ENCODE data around the gene XRCC4.

XRCC4 gene

GRCh38 chr5:83049370-83049885 lies 27.9 kb upstream of the XRCC4 start:
- Histone ChIP-seq H3K79me1 (ENCODE audit: low read depth, low read length) (no peaks in the 10 kb centered on the region), H3K14ac (ENCODE audit: low read length) (no peak overlapping the region), H3K9ac (ENCODE audit: low read depth, low read length, poor library complexity) (no peak overlapping the region), H3K4me1 (ENCODE audit: control insufficient read depth in 2 of 2, insufficient read depth in 1 of 2, low read depth in 1 of 2, low read length in 2 of 2) (no peaks in the 10 kb centered on the region), H3K27me3 (ENCODE audit: control insufficient read depth in 3 of 3, insufficient read depth in 3 of 3, low read depth in 1 of 3, low read length in 3 of 3) (no peaks in the 10 kb centered on the region), H3K23ac (ENCODE audit: low read depth, low read length, poor library complexity) (no peak overlapping the region), H2BK12ac (ENCODE audit: low read length) (no peak overlapping the region), H2BK5ac (ENCODE audit: low read length) (no peak overlapping the region), H3K27ac (replicated peaks; ENCODE audit: low read length) (no peak overlapping the region), H3K4me2 (ENCODE audit: insufficient read depth, low read length, poor library complexity, severe bottlenecking) (no peak overlapping the region), H2AFZ (ENCODE audit: low read length) (no peak overlapping the region), H4K8ac (ENCODE audit: low read depth, low read length) (no peak overlapping the region), H2BK120ac (ENCODE audit: low read depth, low read length) (no peak overlapping the region), H3K4ac (ENCODE audit: low read length) (no peak overlapping the region), H3K9me3 (replicated peaks in 1 of 2; ENCODE audit: control insufficient read depth in 2 of 2, insufficient read depth in 1 of 2, low read depth in 1 of 2, low read length in 2 of 2) (peaks cover 0 to 3% of the 10 kb centered on the region in 2 donors), H2BK15ac (ENCODE audit: low read length) (no peak overlapping the region), H4K91ac (ENCODE audit: low read depth, low read length, poor library complexity) (no peak overlapping the region), H2AK5ac (ENCODE audit: low read depth, low read length) (no peak overlapping the region), H3K18ac (ENCODE audit: low read length) (no peak overlapping the region), H3K36me3 (replicated peaks in 1 of 2; ENCODE audit: control insufficient read depth in 2 of 2, insufficient read depth in 2 of 2, low read length in 2 of 2) (peaks cover 5 to 47% of the 10 kb centered on the region in 2 donors), H3K4me3 (ENCODE audit: low read length in 2 of 2) (no peak overlapping the region)
- DNase-seq (ENCODE audit: low spot score), result no peak
- WGBS, 2 donors (ENCODE audit: extremely low coverage in 2 of 2, insufficient read length in 2 of 2, insufficient replicate concordance in 1 of 2), result no CpG with 5 or more reads among the region's 3 CpGs

- Histone ChIP-seq H4K8ac (ENCODE audit: low read depth, low read length) (no peak overlapping the region), H2BK12ac (ENCODE audit: low read length) (no peak overlapping the region), H3K36me3 (replicated peaks in 1 of 2; ENCODE audit: control insufficient read depth in 2 of 2, insufficient read depth in 2 of 2, low read length in 2 of 2) (peaks cover 7 to 61% of the 10 kb centered on the region in 2 donors), H3K27me3 (ENCODE audit: control insufficient read depth in 3 of 3, insufficient read depth in 3 of 3, low read depth in 1 of 3, low read length in 3 of 3) (no peaks in the 10 kb centered on the region), H3K18ac (ENCODE audit: low read length) (no peak overlapping the region), H3K9ac (ENCODE audit: low read depth, low read length, poor library complexity) (no peak overlapping the region), H3K4me1 (ENCODE audit: control insufficient read depth in 2 of 2, insufficient read depth in 1 of 2, low read depth in 1 of 2, low read length in 2 of 2) (no peaks in the 10 kb centered on the region), H3K4me2 (ENCODE audit: insufficient read depth, low read length, poor library complexity, severe bottlenecking) (no peak overlapping the region), H4K91ac (ENCODE audit: low read depth, low read length, poor library complexity) (no peak overlapping the region), H3K14ac (ENCODE audit: low read length) (no peak overlapping the region), H3K9me3 (replicated peaks in 1 of 2; ENCODE audit: control insufficient read depth in 2 of 2, insufficient read depth in 1 of 2, low read depth in 1 of 2, low read length in 2 of 2) (peaks cover 0 to 3% of the 10 kb centered on the region in 2 donors), H3K27ac (replicated peaks; ENCODE audit: low read length) (no peak overlapping the region), H2AFZ (ENCODE audit: low read length) (no peak overlapping the region), H2BK15ac (ENCODE audit: low read length) (no peak overlapping the region), H3K4me3 (ENCODE audit: low read length in 2 of 2) (no peak overlapping the region), H2BK120ac (ENCODE audit: low read depth, low read length) (no peak overlapping the region), H3K4ac (ENCODE audit: low read length) (no peak overlapping the region), H3K23ac (ENCODE audit: low read depth, low read length, poor library complexity) (no peak overlapping the region), H2BK5ac (ENCODE audit: low read length) (no peak overlapping the region), H2AK5ac (ENCODE audit: low read depth, low read length) (no peak overlapping the region), H3K79me1 (ENCODE audit: low read depth, low read length) (no peaks in the 10 kb centered on the region)
- no peak for DNase-seq (ENCODE audit: low spot score)
- WGBS, 2 donors (ENCODE audit: extremely low coverage in 2 of 2, insufficient read length in 2 of 2, insufficient replicate concordance in 1 of 2), result no CpG with 5 or more reads among the region's 4 CpGs
These were observed 26.5 kb upstream of the XRCC4 start for GRCh38 chr5:83050723-83051340.

GRCh38 chr5:83055166-83055565 lies 22.2 kb upstream of the XRCC4 start:
- H3K4me2 ChIP-seq (ENCODE audit: insufficient read depth, low read length, poor library complexity, severe bottlenecking), result no peak overlapping the region
- H3K23ac ChIP-seq (ENCODE audit: low read depth, low read length, poor library complexity), result no peak overlapping the region
- H3K4me1 ChIP-seq (ENCODE audit: control insufficient read depth in 2 of 2, insufficient read depth in 1 of 2, low read depth in 1 of 2, low read length in 2 of 2), result no peaks in the 10 kb centered on the region
- no peak overlapping the region for H2BK12ac ChIP-seq (ENCODE audit: low read length)
- no peak overlapping the region for H3K4ac ChIP-seq (ENCODE audit: low read length)
- H3K14ac ChIP-seq (ENCODE audit: low read length), result no peak overlapping the region
- H3K4me3 ChIP-seq (ENCODE audit: low read length in 2 of 2), result no peak overlapping the region
- H2AK5ac ChIP-seq (ENCODE audit: low read depth, low read length), result no peak overlapping the region
- no peak overlapping the region for H4K8ac ChIP-seq (ENCODE audit: low read depth, low read length)
- H3K27ac ChIP-seq (replicated peaks; ENCODE audit: low read length), result no peak overlapping the region
- H2BK15ac ChIP-seq (ENCODE audit: low read length), result no peak overlapping the region
- H3K36me3 ChIP-seq (replicated peaks in 1 of 2; ENCODE audit: control insufficient read depth in 2 of 2, insufficient read depth in 2 of 2, low read length in 2 of 2), result peaks cover 8 to 97% of the 10 kb centered on the region in 2 donors
- no CpG with 5 or more reads among the region's 2 CpGs for WGBS, 2 donors (ENCODE audit: extremely low coverage in 2 of 2, insufficient read length in 2 of 2, insufficient replicate concordance in 1 of 2)
- no peaks in the 10 kb centered on the region for H3K27me3 ChIP-seq (ENCODE audit: control insufficient read depth in 3 of 3, insufficient read depth in 3 of 3, low read depth in 1 of 3, low read length in 3 of 3)
- H3K18ac ChIP-seq (ENCODE audit: low read length), result no peak overlapping the region
- H4K91ac ChIP-seq (ENCODE audit: low read depth, low read length, poor library complexity), result no peak overlapping the region
- peaks cover 0 to 3% of the 10 kb centered on the region in 2 donors for H3K9me3 ChIP-seq (replicated peaks in 1 of 2; ENCODE audit: control insufficient read depth in 2 of 2, insufficient read depth in 1 of 2, low read depth in 1 of 2, low read length in 2 of 2)
- no peak for DNase-seq (ENCODE audit: low spot score)
- H3K79me1 ChIP-seq (ENCODE audit: low read depth, low read length), result no peaks in the 10 kb centered on the region
- H2AFZ ChIP-seq (ENCODE audit: low read length), result no peak overlapping the region
- H3K9ac ChIP-seq (ENCODE audit: low read depth, low read length, poor library complexity), result no peak overlapping the region
- H2BK5ac ChIP-seq (ENCODE audit: low read length), result no peak overlapping the region
- no peak overlapping the region for H2BK120ac ChIP-seq (ENCODE audit: low read depth, low read length)

- Histone ChIP-seq H3K4me3 (ENCODE audit: low read length in 2 of 2) (no peak overlapping the region), H3K9ac (ENCODE audit: low read depth, low read length, poor library complexity) (no peak overlapping the region), H3K27me3 (ENCODE audit: control insufficient read depth in 3 of 3, insufficient read depth in 3 of 3, low read depth in 1 of 3, low read length in 3 of 3) (no peaks in the 10 kb centered on the region), H3K9me3 (replicated peaks in 1 of 2; ENCODE audit: control insufficient read depth in 2 of 2, insufficient read depth in 1 of 2, low read depth in 1 of 2, low read length in 2 of 2) (no peaks in the 10 kb centered on the region), H2BK12ac (ENCODE audit: low read length) (no peak overlapping the region), H2AK5ac (ENCODE audit: low read depth, low read length) (no peak overlapping the region), H3K4ac (ENCODE audit: low read length) (no peak overlapping the region), H2BK120ac (ENCODE audit: low read depth, low read length) (no peak overlapping the region), H3K23ac (ENCODE audit: low read depth, low read length, poor library complexity) (no peak overlapping the region), H3K79me1 (ENCODE audit: low read depth, low read length) (no peaks in the 10 kb centered on the region), H3K4me1 (ENCODE audit: control insufficient read depth in 2 of 2, insufficient read depth in 1 of 2, low read depth in 1 of 2, low read length in 2 of 2) (no peaks in the 10 kb centered on the region), H3K14ac (ENCODE audit: low read length) (no peak overlapping the region), H4K8ac (ENCODE audit: low read depth, low read length) (no peak overlapping the region), H2BK5ac (ENCODE audit: low read length) (no peak overlapping the region), H3K36me3 (replicated peaks in 1 of 2; ENCODE audit: control insufficient read depth in 2 of 2, insufficient read depth in 2 of 2, low read length in 2 of 2) (peaks cover 4 to 96% of the 10 kb centered on the region in 2 donors), H4K91ac (ENCODE audit: low read depth, low read length, poor library complexity) (no peak overlapping the region), H2BK15ac (ENCODE audit: low read length) (no peak overlapping the region), H3K4me2 (ENCODE audit: insufficient read depth, low read length, poor library complexity, severe bottlenecking) (no peak overlapping the region), H3K18ac (ENCODE audit: low read length) (no peak overlapping the region), H3K27ac (replicated peaks; ENCODE audit: low read length) (no peak overlapping the region), H2AFZ (ENCODE audit: low read length) (no peak overlapping the region)
- no peak for DNase-seq (ENCODE audit: low spot score)
These were observed 18.6 kb upstream of the XRCC4 start for GRCh38 chr5:83058726-83059125.
